GM12878 (cell line): ENCODE measurements around the gene SLC25A26. TPM values are rescaled to one million over a fixed set of nuclear protein-coding genes. Genes with fewer than 3 reads are reported as not detected.

Experiments
- ATAC-seq: fragments of 200-7000 bp; cut with Tn5 transposase; 3 replicates; pipeline ENCODE4 v1.9.1; 2020; ENCODE audit warnings: mild to moderate bottlenecking, moderate library complexity
- BruUV-seq: library from RNA; stranded (reverse); fragments of 400-500 nt; replicated peaks from 2 replicates; lab custom pipeline; 2021; lab: Mats Ljungman, UMichigan
- CTCF ChIA-PET: fragments of 300-600 bp; sonication (Branson Sonifier 250); formaldehyde crosslinking; extraction: SDS; loops from one replicate; lab custom pipeline; 2021; ENCODE audit warnings: inconsistent platforms; lab: Yijun Ruan, JAX
- POLR2A ChIA-PET: fragments of 350-600 bp; formaldehyde crosslinking; extraction: SDS; loops from one replicate; lab custom pipeline; 2021; ENCODE audit warnings: inconsistent platforms; lab: Charles Lee
- RAD21 ChIA-PET: fragments of 300-600 bp; sonication (Branson Sonifier 250); formaldehyde crosslinking; loops from one replicate; lab custom pipeline; 2023; ENCODE audit warnings: antibody characterized with exemption; ENCODE audit not compliant: unreplicated experiment; lab: Charles Lee
- SMC1A ChIA-PET: fragments of 300-600 bp; sonication (Branson Sonifier 250); formaldehyde crosslinking; loops from one replicate; lab custom pipeline; 2023; ENCODE audit not compliant: unreplicated experiment, uncharacterized antibody; lab: Charles Lee
- DNase-seq: peaks from one replicate; pipeline ENCODE4 v3.0.0-alpha.2; 2011; ENCODE audit warnings: low read depth, low spot score
- FAIRE-seq: peaks from 3 replicates; lab custom pipeline; 2011; peaks lifted over from hg19 to GRCh38; lab: Jason Lieb, UNC
- H2AFZ ChIP-seq: 2 replicates; pipeline ENCODE4 v1.6.0; 2011; ENCODE audit warnings: low read depth, low read length, control low read depth; ENCODE audit not compliant: control insufficient read depth
- H3K27ac ChIP-seq: 2 replicates; pipeline ENCODE4 v1.5.1; 2011; ENCODE audit warnings: control low read depth; ENCODE audit not compliant: control insufficient read depth, insufficient read depth
- H3K27me3 ChIP-seq, 2 experiments: replicated peaks in 1 of 2; 2 replicates each; pipeline versions ENCODE4 v1.6.0 to v1.6.1; 2011; ENCODE audit warnings: low read length in 1 of 2; ENCODE audit not compliant: control insufficient read depth in 2 of 2, insufficient read depth in 2 of 2
- H3K36me3 ChIP-seq, 2 experiments: 2 replicates each; pipeline ENCODE4 v1.5.1; 2011; ENCODE audit warnings: low read length in 1 of 2; ENCODE audit not compliant: control insufficient read depth in 2 of 2, insufficient read depth in 2 of 2
- H3K4me1 ChIP-seq: 2 replicates; pipeline ENCODE4 v1.6.1; 2011; ENCODE audit warnings: mild to moderate bottlenecking, low read length, moderate library complexity, mixed read lengths; ENCODE audit not compliant: control insufficient read depth, insufficient read depth
- H3K4me2 ChIP-seq: 2 replicates; pipeline ENCODE4 v1.6.0; 2011; ENCODE audit warnings: control low read depth; ENCODE audit not compliant: control insufficient read depth, insufficient read depth
- H3K4me3 ChIP-seq: fragments of 200-600 bp; sonication (generic); 2 replicates; pipeline ENCODE4 v1.5.1; 2016
- H3K79me2 ChIP-seq: 2 replicates; pipeline ENCODE4 v1.6.0; 2011; ENCODE audit warnings: low read length; ENCODE audit not compliant: control insufficient read depth, insufficient read depth
- H3K9ac ChIP-seq: 2 replicates; pipeline ENCODE4 v1.8.0; 2011; ENCODE audit warnings: low read length, control low read depth, mixed read lengths; ENCODE audit not compliant: control insufficient read depth, insufficient read depth
- H3K9me3 ChIP-seq: replicated peaks from 3 replicates; pipeline ENCODE4 v1.5.1; 2011; ENCODE audit warnings: mild to moderate bottlenecking, low read length; ENCODE audit not compliant: control insufficient read depth, insufficient read depth
- H4K20me1 ChIP-seq: 2 replicates; pipeline ENCODE4 v1.6.0; 2011; ENCODE audit not compliant: control insufficient read depth, insufficient read depth
- ATF7 ChIP-seq: fragments of 450-650 bp; IDR thresholded peaks from 2 replicates; pipeline ENCODE4 v1.6.1; 2016; ENCODE audit warnings: low read depth, mild to moderate bottlenecking
- BRCA1 ChIP-seq: IDR thresholded peaks from 2 replicates; pipeline ENCODE4 v1.6.1; 2011; ENCODE audit warnings: low read depth, low read length, improper control_type of control experiment
- CBFB ChIP-seq: IDR thresholded peaks from 2 replicates; pipeline ENCODE4 v1.6.1; 2016; ENCODE audit warnings: antibody characterized with exemption, low read depth
- CTCF ChIP-seq, 3 experiments: IDR thresholded peaks in 2 of 3; conservative IDR thresholded peaks in 1 of 3; 2 replicates each; pipeline ENCODE4 v1.5.1; 2011; ENCODE audit warnings: low read depth in 3 of 3, low read length in 3 of 3, mild to moderate bottlenecking in 3 of 3, control low read depth in 2 of 3, moderate library complexity in 2 of 3, inconsistent platforms in 1 of 3, mixed read lengths in 1 of 3; ENCODE audit not compliant: control insufficient read depth in 2 of 3, insufficient read depth in 1 of 3; ENCODE audit errors: extremely low read depth in 1 of 3
- E2F4 ChIP-seq: IDR thresholded peaks from 2 replicates; pipeline ENCODE4 v1.6.1; 2012; ENCODE audit warnings: low read depth, low read length, improper control_type of control experiment
- HDAC6 ChIP-seq: fragments of 200-600 bp; sonication (generic); IDR thresholded peaks from one replicate; pipeline ENCODE4 v1.8.0; 2017; ENCODE audit warnings: antibody characterized with exemption; ENCODE audit not compliant: unreplicated experiment
- MAX ChIP-seq: IDR thresholded peaks from 2 replicates; pipeline ENCODE4 v1.6.1; 2012; ENCODE audit warnings: low read depth, low read length, improper control_type of control experiment
- RELA ChIP-seq: fragments of 450-650 bp; IDR thresholded peaks from 2 replicates; pipeline ENCODE4 v1.8.0; 2014; ENCODE audit warnings: borderline replicate concordance; ENCODE audit not compliant: partially characterized antibody
- TARDBP ChIP-seq: IDR thresholded peaks from 2 replicates; pipeline ENCODE4 v1.6.1; 2016; ENCODE audit warnings: borderline replicate concordance
- WRNIP1 ChIP-seq: IDR thresholded peaks from 2 replicates; pipeline ENCODE4 v1.6.1; 2011; ENCODE audit warnings: low read depth, low read length, improper control_type of control experiment, borderline replicate concordance
- ZNF622 ChIP-seq: fragments of 450-650 bp; IDR thresholded peaks from 2 replicates; pipeline ENCODE4 v1.6.1; 2017; ENCODE audit warnings: mild to moderate bottlenecking, inconsistent platforms
- WGBS: methylation state at CpG from one replicate; pipeline ENCODE4 v1.1.6; 2016; ENCODE audit warnings: low lambda C conversion rate; ENCODE audit not compliant: insufficient replicate concordance, insufficient coverage; ENCODE audit errors: missing lambda C conversion rate; 5-methylcytosine and 5-hydroxymethylcytosine counted together
- in situ Hi-C: fragments of 300-500 bp; cut with MboI; formaldehyde crosslinking; loops from 9 replicates; pipeline ENCODE4 v1.14.3; 2018; ENCODE audit warnings: mixed read lengths
- intact Hi-C: fragments of 100-400 bp; cut with micrococcal nuclease; formaldehyde crosslinking; loops from one replicate; pipeline ENCODE4 v1.14.2; 2022; ENCODE audit not compliant: unreplicated experiment
- polyA plus RNA-seq, 11 experiments: library from polyadenylated mRNA; depleted of rRNA in 4 of 11; unstranded in 6 of 11; stranded (reverse) in 5 of 11; fragments of >200 nt; fragmentation: Nextera tagmentation in 4 of 11; fragmentation: Illumina TruSeq in 1 of 11; extraction: Ambion mirVana in 4 of 11; extraction: Trizol in 1 of 11; gene quantifications; 1 replicate in 1 of 11; 2 replicates in 10 of 11; pipeline versions ENCODE4 v1.2.1 to v1.2.3, GENCODE V29; 2011 to 2016; ENCODE audit warnings: inconsistent platforms in 2 of 11, missing spikeins in 2 of 11, low read depth in 1 of 11
- total RNA-seq, 4 experiments: library from RNA; depleted of rRNA in 3 of 4; stranded (reverse); fragments of >200 nt in 3 of 4; fragmentation: Illumina TruSeq in 1 of 4; extraction: Trizol in 1 of 4; gene quantifications; 2 replicates each; pipeline versions ENCODE4 v1.2.1 to v1.2.3, GENCODE V29; 2013 to 2021

SLC25A26 gene
- total and polyA plus RNA-seq, 10 of the 15 experiments (the other 5 are each of a cell fraction or from before 2014, with no cell fraction given), result 14.6 to 49.7 (median 24.9) TPM

- WGBS, result 44% methylated on average over 2 of the region's 2 CpGs
- Histone ChIP-seq H4K20me1 (no peaks in the 10 kb centered on the region), H2AFZ (no peak overlapping the region), H3K4me1 (no peaks in the 10 kb centered on the region), H3K9ac (no peak overlapping the region), H3K79me2 (no peaks in the 10 kb centered on the region), H3K4me3 (no peak overlapping the region), H3K27ac (no peak overlapping the region), H3K9me3 (no peaks in the 10 kb centered on the region), H3K27me3 (no peaks in the 10 kb centered on the region), H3K4me2 (no peak overlapping the region), H3K36me3 (no peaks in the 10 kb centered on the region)
- ChIA-PET POLR2A (no interaction called here), RAD21 (no interaction called here), SMC1A (no interaction called here), CTCF (no interaction called here)
- ATAC-seq (no peak), DNase-seq (no peak), FAIRE-seq (no peak)
- BruUV-seq, result no TSS peak
- TF ChIP-seq CTCF (IDR thresholded peaks at IDR 0.05 in 2 of 3, conservative IDR thresholded peaks at IDR 0.05 in 1 of 3; ENCODE audit: control insufficient read depth in 2 of 3, extremely low read depth in 1 of 3, insufficient read depth in 1 of 3, low read depth in 3 of 3, low read length in 3 of 3) (no peak), CBFB (no peak), RELA (no peak), HDAC6 (no peak), ZNF622 (no peak), BRCA1 (no peak), MAX (no peak), WRNIP1 (no peak), TARDBP (no peak), ATF7 (no peak), E2F4 (no peak)
- in situ Hi-C loops (no loop called here), intact Hi-C loops (no loop called here)
Observed at GRCh38 chr3:66200786-66201185, 20.0 kb upstream of the SLC25A26 start.
